Spleen (tissue), 7 donors: ENCODE results near the gene FNBP1.

ENCODE experiments used
- CTCF ChIP-seq, 11 experiments: fragments of 200-600 bp in 7 of 11; fragments of 450-650 bp in 4 of 11; sonication (generic) in 4 of 11; IDR thresholded peaks in 8 of 11; conservative IDR thresholded peaks in 3 of 11; 1 replicate in 7 of 11; 2 replicates in 4 of 11; pipeline versions ENCODE4 v1.4.0 to v1.8.0; 2016 to 2021; ENCODE audit warnings: antibody characterized with exemption in 11 of 11, inconsistent platforms in 4 of 11, mild to moderate bottlenecking in 1 of 11
- POLR2A ChIP-seq, 3 donors: fragments of 450-650 bp; IDR thresholded peaks; one replicate each; pipeline ENCODE4 v1.5.1; 2017; ENCODE audit warnings: antibody characterized with exemption in 3 of 3, mild to moderate bottlenecking in 1 of 3
- donor health status: DM: no; HTN: no; CAD: no; lungs with moderate emphysema.
- donor health status: DM: no; HTN: no; CAD: no.
- donor health status: DM: no; HTN: no; CAD: no.

GRCh38 chr9:129983891-129984290 lies 59.1 kb downstream of the FNBP1 start:
- no peak for TF ChIP-seq CTCF (IDR thresholded peaks at IDR 0.05 in 8 of 11, conservative IDR thresholded peaks at IDR 0.05 in 3 of 11)
- TF ChIP-seq POLR2A (IDR thresholded peaks at IDR 0.05): no peak
